Activated CD8-positive, alpha-beta memory T cell treated with anti-CD3 and anti-CD28 coated beads, Interleukin-2, amount 50 U/mL, for 48 hours (primary cell): ENCODE measurements around the gene DCAF4L1.

ENCODE experiments used
- DNase-seq: peaks from one replicate; pipeline ENCODE4 v3.0.0-alpha.2; 2020

DCAF4L1 gene, protein sequence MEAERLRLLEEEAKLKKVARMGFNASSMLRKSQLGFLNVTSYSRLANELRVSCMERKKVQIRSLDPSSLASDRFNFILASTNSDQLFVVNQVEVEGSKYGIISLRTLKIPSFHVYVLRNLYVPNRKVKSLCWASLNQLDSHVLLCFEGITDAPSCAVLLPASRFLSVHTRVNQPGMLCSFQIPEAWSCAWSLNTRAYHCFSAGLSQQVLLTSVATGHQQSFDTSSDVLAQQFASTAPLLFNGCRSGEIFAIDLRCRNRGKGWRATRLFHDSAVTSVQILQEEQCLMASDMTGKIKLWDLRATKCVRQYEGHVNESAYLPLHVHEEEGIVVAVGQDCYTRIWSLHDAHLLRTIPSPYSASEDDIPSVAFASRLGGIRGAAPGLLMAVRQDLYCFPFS

DNA sequence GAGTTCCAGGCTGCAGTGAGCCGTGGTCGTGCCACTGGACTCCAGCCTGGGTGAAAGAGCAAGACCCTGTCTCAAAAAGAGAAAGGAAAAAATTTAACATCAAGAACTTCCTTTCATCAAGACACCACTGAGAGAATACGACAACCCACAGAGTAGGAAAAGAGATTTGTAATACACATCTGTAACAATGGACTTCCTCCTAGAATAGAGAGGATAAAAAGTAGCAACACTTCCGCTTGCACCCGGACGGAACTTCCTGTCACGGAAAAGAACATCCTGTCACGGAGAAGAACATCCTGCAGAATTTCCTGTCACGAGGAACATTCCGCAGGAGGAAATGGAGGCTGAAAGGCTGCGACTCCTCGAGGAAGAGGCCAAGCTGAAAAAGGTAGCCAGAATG lies at the start of gene DCAF4L1:
Gene DCAF4L1, plus strand, starts transcription at position 301 of the 400 bp plus-strand sequence. Its CDS starts 37 bp downstream, at position 338.
- DNase-seq = no peak

DNA sequence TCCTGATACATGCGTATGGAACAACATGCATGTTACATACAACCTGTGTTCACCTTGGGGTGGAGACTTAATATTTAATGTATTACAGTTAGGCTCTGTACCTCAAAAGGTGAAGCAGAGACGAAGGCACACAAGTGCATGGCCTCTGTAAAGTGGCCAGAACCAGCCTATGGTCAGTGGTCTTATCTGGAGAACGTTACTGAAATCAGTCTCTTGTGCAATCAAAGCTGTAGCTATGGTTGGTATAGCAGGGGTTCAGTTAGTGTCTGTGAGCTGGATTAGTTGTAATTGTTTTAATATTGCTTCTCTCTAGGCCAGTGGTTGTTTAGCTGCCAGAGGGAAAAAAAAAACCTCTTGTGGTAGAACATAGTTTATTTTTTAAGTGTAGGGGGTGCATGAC lies 48.6 kb upstream of the DCAF4L1 start:
- no peak for DNase-seq

DNA sequence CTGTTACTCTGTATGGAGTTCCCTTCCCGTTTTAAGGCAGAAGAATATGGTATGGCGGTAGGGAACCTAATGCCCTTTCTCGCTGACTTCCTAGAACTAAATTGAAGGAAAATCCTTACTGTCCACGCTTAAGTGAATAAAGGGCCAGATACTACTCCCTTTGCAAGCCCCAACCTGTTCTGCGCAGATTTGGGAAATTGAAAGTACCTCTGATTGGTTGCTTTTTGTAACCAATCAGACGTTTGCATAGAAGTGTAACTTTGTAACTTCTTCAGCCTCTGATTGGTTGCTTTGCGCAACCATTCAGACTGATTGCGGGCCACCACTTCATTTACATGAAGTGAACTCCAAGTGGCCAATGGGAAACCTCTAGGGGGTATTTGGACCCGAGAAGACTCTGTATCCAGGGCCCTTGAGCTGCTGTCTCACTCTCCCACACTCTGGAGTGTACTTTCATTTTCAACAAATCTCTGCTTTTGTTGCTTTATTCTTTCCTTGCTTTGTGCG lies 47.5 kb upstream of the DCAF4L1 start:
- no peak for DNase-seq

DNA sequence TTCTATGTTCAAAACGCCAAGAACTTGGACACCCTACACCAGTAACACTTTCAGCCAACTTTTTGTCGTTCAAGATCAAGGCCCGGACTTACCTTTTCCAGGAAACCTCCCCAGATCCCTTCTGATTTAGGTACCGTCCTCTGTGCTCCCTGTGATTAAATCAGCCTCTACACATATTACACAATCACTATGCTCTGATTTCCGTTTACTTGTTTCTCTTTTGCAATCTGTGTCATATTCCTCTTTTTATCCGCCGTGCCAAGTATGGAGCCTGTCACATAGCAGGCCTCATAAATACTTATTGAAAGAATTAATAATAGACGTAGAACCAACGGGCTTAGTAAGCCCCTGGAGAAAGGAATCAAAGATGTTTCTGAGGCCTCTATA lies 47.0 kb upstream of the DCAF4L1 start:
- DNase-seq = no peak

DNA sequence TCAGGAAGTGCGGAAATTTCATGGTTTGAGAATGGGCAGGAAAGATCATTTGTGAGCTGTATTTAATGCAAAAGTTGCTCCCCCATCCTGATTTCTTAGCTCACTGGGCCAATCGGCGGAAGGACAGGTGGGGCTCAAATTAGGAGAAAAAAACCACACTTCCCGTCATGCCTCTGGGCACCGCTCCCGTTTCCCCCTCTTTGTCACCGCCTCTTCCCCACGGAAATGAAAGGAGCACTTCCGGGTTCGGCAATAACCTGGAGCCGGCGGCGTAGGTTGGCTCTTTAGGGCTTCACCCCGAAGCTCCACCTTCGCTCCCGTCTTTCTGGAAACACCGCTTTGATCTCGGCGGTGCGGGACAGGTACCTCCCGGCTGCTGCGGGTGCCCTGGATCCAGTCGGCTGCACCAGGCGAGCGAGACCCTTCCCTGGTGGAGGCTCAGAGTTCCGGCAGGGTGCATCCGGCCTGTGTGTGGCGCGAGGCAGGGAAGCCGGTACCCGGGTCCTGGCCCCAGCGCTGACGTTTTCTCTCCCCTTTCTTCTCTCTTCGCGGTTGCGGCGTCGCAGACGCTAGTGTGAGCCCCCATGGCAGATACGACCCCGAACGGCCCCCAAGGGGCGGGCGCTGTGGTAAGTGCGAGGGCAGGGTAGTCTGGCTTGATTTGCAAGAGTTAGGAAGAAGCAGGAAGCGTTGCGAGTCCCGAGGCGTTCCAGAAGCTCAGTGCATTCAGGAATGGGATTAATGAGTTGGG lies 46.5 kb upstream of the DCAF4L1 start, which contains the start of gene TMEM33:
Gene TMEM33, plus strand, starts transcription at position 529 of the 751 bp plus-strand sequence. Its CDS starts 56 bp downstream, at position 585.
- DNase-seq = peak; percentile 84

DNA sequence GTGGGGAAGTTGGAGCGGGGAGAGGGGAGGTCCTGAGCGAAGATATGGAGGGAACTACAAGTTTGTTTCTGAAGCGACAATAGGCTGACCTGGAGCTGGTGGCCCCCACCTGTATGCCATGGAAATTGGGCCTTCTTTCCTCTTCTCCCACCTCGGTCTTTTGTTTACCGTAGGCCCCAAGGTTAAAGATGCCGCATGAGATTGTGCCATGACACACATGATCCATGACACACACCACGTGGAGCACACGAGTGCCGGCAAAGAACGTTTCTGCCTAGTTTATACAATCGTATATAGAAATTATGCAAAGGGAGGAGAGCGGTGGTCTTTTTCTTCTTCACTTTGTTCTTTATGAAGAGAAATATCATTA lies 45.9 kb upstream of the DCAF4L1 start:
- DNase-seq = no peak

DNA sequence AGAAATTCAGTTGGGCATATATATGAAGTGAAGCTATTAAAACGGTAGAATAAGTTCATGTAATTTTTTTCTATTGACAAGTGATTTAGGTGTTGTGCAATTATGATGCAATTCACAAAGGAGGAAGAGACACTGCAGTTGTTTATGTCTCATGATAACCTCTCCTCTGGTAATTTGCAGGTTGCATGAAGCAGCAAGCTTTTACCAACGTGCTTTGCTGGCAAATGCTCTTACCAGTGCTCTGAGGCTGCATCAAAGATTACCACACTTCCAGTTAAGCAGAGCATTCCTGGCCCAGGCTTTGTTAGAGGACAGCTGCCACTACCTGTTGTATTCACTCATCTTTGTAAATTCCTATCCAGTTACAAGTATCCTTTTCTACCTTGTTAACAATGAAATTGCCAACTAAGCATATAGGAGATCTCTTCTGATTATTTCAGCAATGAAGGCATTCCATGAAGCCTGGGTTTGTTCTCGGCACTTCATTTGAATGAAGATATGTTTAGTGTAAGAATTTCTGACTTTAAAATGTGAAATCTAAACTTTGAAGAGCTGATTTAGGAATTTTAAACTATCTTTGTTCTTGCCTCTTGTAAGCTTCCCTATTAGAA lies 42.4 kb upstream of the DCAF4L1 start:
- DNase-seq = no peak

DNA sequence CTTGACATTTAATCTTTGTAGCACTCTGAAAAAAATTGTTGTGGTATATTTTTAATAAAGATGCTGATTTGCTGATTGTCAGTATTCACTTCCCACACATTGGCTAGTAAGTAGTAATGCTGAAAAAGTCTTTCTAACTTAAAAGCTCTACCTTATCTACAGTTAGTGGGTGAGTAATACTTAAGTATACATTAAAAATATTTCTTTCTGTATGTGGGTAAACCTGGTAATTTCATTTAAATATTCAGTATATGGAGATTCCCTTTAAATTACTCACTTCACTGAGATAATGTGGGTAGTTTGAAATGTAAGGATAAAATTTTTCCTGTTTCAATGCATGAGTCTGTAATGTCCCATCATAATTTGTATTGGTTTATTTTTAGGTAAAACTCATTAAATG lies 40.7 kb upstream of the DCAF4L1 start:
- DNase-seq = no peak

DNA sequence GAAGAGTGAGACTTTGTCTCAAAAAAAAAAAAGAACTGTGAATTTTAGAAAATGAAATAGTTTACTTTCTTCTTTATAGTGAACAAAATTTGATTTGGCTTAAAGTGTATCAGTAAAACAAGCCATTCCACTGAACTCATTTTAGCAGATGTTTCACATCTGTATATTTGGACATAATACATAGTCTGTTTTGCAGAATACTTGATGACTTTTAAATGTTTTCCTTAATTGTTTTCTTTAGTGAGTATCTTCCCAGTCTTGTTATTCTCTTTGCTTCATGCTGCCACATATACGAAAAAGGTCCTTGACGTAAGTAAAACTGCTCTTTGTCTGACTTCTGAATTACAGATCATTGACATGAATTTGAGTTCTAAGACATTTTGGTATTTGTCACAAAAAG lies 38.0 kb upstream of the DCAF4L1 start:
- no peak for DNase-seq

DNA sequence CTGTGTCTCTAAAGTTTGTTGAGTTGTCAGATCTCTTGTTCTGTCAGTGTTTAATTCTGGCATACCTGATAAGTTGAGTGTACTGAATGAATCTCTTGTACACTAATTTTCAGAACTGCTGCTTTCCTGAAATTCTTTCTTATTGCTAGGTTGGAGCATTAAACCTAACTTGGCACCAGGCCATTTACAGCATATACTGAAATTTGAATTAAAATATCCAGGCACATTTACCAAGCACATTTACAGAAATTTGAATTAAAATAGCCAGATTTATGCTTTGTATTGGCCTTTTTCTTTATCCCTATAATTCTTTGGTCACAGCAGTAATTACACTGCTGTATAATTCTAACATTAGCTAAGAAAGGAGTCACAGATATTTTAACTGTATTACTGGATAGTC lies 37.5 kb upstream of the DCAF4L1 start:
- DNase-seq = no peak

DNA sequence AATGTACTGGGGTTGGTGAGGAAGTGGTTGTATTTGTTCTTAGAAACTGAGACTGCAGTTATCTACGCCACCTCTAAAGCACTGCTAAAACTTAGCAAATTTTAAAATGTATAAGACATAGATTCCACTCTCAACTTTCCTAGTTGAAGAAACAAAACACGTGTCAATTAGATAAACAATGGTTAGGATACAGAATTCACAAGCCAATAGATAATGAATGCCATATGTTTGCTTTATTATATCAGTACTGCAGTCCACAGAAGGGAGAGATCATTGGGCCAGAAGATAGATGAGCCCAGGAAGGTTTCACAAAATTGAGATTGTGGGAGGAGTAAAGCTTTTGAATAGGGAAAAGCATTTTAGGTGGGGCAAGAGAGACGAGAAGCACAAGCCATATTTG lies 32.0 kb upstream of the DCAF4L1 start:
- DNase-seq = no peak

DNA sequence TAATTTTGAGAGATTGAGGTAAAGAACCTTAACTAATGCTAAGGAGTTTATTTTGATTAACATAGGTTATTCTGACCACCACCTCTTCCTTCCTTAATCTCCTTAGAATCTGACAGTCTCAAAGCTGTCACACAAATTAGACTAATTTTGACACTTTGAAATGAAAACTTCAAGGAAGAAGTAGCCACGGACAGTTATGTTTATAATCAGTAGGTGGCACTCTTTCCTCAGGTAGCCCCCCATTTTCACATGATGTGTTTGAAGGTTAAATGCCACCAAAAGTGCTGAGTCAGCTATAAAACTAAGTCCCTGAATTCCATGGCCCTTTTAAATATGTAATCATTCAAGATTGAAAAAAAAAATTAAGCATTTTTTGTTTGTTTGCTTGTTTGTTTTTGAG lies 23.9 kb upstream of the DCAF4L1 start:
- DNase-seq = no peak

DNA sequence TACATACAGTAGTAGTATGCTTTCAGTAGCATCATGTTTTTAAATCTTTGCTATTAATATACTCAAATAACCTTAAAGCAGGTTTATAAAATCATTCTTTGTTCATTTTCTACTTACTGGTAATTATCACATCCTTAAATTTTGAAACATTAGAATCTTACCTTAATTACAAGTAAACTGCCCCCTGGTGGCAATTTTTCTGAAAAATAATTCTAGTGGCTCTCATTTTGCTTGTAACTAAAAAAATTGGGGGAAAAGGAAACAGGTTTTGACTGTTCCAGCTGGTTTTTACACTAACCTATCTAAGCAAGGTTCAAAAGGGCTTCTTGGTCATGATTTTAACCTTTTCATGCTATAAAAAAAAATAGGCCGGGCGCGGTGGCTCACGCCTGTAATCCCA lies 18.5 kb upstream of the DCAF4L1 start:
- DNase-seq = no peak

DNA sequence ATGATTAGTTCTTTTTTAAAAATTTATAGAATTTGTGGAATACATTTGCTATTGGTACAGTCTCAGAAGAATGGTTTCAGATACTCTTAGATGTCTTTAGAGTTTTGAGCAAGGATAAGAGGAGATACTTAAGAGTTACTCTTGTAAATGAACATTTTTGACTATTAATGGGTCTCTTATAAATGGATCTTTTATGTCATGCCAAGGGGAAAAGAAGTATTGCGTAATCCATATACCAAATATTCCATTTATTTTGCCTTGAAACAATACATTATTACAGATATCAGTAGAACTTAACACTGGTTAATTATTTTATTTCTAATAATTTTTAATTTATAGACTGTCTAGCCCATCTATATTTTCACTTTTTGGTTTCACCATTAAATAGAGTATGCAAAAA lies 17.2 kb upstream of the DCAF4L1 start:
- no peak for DNase-seq

DNA sequence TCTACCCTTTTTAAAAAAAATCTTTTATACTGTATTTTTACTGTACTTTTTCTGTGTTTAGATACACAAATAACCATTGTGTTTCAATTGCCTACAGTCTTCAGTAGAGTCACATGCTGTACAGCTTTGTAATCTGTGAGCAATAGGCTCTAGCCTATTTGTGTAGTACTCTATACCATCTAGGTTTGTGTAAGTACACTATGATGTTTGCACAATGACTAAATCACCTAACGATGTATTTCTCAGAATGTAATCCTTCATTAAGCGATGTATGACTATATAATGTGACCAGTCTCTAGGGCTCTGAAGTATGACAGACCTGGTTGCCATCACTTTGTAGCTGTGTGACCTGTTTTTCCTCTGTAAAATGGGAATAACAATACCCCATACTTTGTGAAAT lies 14.2 kb upstream of the DCAF4L1 start:
- DNase-seq = no peak

DNA sequence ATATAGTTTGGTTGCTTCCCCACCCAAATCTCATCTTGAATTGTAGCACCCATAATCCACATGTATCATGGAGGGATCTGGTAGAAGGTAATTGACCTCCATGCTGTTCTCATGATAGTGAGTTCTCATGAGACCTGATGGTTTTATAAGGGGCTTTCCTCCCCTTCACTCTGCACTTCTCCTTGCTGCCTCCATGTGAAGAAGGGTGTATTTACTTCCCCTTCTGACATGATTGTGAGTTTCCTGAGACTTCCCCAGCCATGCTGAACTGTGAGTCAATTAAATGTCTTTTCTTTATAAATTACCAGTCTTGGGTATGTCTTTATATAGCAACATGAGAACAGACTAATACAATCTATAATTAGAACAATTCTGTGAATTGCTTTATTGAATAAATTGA lies 11.9 kb upstream of the DCAF4L1 start:
- DNase-seq = no peak

DNA sequence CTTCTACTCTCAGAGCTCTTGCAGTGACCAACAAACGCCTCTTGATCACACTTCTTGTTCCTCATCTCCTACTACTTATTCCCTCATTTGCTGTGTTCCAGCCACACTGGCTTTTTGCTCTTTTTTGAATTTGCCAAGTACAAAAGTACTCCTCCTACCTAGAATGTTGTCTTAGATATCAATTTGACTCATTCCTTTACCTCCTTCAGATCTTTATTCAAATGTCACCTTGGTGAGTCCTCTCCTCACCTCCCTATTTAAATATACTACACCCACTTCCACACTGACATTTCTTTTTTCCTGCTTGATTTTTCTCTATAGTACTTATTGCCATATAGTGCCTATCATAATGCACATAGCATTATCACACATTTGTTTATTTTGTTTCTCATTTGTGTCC lies 6.2 kb upstream of the DCAF4L1 start:
- DNase-seq = no peak

DNA sequence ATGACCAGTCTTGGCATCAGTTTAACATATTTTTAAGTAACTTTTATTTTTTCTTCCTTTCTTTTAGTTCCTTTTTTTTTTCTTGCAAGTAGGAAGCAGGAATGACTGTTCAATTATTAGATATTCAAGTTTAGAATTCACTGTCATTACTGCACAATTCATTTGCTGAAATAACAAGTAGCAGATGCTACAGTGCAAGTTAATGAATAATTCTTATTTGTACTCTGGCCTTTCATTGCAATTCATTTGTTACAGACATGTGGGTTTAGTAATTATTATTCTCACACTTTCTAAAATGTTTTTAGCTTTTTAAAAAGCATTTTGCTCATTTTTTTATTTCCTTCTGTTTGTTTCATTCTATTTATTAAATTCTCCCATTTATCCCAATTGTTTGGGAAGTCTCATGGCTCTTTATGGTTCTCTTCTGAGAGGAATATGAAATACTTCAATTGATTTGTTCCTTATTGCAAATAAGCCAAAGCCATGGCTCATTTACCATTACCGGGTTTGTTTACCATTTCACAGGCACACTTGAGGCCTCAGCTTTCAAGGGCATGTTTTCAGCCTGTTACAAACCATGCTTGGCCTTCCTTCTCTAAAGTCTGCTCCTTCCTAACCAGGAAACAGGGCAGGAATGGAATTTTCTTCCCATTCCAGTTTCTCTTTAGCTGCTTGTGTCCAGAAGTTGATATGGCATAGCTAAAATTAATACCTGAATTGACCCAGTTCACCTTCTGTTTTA lies 4.6 kb upstream of the DCAF4L1 start:
- DNase-seq = no peak

DNA sequence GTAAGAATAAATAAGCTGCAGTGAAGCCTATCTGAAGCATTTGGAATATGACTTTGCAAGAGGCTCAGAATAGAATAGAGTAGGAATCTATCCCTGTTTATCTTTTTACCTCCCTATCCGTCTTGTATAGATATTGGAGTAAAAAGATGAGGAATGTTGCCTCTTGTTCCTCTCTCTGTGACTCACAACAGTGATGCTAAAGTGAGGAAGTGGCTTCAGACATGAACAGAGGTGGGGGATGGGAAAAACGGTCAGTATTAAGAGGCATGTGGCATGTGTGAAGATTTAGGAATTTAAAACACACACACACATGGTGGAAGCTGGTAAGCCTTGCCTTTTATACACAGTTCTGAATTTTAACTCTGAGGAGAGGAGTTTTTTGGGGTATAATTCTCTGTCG lies 3.8 kb upstream of the DCAF4L1 start:
- DNase-seq = no peak

DNA sequence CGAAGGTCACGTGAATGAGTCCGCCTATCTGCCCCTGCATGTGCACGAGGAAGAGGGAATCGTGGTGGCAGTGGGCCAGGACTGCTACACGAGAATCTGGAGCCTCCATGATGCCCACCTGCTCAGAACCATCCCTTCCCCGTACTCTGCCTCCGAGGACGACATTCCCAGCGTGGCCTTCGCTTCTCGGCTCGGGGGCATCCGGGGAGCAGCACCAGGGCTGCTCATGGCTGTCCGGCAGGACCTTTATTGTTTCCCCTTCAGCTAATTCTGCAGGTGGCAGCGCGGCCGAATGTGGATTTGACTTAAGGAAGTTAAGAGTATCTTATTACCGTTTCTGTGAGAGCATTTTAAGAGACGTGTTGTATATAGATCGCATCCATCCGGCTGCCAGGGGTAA lies 1.2 kb downstream of the DCAF4L1 start:
- no peak for DNase-seq

DNA sequence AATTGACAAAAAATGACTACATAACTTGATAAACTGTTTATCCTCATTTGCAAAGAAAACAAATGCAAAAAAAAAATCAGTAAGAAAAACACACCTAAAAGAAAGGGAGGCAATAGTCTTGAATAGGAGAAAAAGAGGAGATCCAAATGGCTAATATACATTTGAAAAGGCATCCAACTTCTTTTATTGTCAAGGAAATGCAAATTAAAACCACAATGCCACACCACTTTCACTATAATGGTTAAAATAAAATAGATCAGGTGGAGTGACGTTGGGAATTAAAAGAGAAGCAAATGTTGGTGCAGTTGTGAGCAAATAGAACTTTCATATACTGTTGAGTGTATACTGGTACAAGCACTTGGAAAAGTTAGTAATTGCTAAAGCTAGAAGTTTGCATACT lies 3.6 kb downstream of the DCAF4L1 start:
- DNase-seq = no peak

DNA sequence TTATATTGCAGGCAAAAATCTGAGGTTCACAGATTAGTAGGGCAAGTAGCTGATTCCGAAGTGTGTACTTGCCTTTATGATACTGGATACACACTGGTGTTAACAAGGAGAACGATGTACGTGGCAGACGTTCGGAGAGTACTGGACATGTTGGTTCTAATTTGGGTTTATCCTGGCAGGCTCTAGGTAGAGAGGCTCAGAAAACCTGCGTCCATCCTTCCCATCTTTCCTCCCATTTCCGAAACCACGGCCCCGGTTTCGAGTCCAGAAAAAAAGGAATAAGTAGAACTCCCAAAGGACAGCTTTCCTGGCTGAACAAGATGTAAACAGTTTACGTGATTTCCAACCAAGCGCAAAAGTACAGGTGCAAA lies 8.4 kb downstream of the DCAF4L1 start:
- DNase-seq = no peak
